Hematopoietic multipotent progenitor cell treated with erythropoietin and hydrocortisone succinate and interleukin-3 and kit ligand, for 17 days (in vitro differentiated cells): ENCODE results near the gene ITGA7.

Experiments
- DNase-seq: peaks from one replicate; pipeline ENCODE4 v3.0.0-alpha.2; 2015; ENCODE audit warnings: low spot score

The ITGA7 gene, protein sequence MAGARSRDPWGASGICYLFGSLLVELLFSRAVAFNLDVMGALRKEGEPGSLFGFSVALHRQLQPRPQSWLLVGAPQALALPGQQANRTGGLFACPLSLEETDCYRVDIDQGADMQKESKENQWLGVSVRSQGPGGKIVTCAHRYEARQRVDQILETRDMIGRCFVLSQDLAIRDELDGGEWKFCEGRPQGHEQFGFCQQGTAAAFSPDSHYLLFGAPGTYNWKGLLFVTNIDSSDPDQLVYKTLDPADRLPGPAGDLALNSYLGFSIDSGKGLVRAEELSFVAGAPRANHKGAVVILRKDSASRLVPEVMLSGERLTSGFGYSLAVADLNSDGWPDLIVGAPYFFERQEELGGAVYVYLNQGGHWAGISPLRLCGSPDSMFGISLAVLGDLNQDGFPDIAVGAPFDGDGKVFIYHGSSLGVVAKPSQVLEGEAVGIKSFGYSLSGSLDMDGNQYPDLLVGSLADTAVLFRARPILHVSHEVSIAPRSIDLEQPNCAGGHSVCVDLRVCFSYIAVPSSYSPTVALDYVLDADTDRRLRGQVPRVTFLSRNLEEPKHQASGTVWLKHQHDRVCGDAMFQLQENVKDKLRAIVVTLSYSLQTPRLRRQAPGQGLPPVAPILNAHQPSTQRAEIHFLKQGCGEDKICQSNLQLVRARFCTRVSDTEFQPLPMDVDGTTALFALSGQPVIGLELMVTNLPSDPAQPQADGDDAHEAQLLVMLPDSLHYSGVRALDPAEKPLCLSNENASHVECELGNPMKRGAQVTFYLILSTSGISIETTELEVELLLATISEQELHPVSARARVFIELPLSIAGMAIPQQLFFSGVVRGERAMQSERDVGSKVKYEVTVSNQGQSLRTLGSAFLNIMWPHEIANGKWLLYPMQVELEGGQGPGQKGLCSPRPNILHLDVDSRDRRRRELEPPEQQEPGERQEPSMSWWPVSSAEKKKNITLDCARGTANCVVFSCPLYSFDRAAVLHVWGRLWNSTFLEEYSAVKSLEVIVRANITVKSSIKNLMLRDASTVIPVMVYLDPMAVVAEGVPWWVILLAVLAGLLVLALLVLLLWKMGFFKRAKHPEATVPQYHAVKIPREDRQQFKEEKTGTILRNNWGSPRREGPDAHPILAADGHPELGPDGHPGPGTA

DNA sequence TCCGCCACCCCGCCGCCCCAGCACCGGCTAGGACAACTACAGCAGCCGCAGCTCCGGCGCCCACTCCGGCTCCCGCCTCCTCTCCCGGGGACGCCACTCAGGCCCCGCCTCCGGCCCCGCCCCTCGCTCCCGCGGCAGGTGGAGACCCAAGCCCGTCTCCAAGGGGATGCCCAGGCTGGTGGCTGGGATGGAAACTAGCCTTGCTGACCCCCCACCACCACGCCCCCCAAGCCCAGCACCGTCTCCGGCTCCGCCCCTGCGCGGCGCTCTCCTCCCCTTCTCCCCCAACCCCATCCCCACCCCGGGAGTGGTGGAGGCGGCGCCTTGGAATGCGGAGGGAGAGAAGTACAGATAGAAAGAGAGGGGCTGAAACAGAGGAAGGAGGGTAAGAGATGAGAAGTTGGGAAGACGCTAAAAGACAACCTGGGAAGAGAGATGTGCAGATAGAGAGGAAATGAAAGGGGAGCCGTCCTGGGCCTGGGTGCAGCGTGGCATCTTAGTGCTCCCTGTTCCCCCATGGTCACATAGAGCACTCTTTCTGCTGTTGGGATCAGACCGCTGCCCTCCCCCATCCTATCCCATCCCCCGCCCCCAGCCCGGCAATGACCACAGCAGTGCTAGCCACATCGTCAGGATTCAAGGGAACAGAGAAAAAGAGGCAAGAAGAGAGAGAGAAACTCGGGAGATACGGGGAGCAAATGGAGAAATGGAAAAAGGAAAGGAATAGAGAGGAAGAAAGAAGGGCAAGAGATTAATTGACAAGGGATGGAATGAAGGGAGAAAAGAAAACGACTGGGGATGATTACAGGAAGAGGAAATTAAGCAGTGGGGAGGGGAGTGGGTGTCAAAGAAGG is at the start of gene ITGA7:
TSS of gene ITGA7 (minus strand) at position 64 of the 854 bp plus-strand sequence. CDS start 222 bp downstream, outside the sequence.
- DNase-seq = no peak

DNA sequence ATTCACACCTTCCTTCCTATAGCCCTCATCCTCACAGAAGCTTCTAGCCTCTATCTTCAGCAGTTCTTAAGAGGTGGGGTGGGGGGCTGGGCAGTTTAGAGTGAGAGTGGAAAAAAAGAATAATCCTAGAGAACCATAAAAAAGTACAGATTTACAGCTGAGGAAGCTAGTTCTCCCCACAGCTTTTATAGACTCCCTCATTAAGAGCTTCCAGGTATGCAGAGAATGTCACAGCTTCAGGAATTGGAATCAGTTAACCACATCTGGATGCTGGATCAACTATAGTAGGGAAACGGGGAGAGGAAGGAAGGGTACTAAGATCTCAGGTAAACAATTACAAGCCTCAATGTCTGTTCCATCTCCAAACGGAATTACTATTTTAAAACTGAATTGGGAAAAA is 47.5 kb upstream of the ITGA7 start:
- no peak for DNase-seq

DNA sequence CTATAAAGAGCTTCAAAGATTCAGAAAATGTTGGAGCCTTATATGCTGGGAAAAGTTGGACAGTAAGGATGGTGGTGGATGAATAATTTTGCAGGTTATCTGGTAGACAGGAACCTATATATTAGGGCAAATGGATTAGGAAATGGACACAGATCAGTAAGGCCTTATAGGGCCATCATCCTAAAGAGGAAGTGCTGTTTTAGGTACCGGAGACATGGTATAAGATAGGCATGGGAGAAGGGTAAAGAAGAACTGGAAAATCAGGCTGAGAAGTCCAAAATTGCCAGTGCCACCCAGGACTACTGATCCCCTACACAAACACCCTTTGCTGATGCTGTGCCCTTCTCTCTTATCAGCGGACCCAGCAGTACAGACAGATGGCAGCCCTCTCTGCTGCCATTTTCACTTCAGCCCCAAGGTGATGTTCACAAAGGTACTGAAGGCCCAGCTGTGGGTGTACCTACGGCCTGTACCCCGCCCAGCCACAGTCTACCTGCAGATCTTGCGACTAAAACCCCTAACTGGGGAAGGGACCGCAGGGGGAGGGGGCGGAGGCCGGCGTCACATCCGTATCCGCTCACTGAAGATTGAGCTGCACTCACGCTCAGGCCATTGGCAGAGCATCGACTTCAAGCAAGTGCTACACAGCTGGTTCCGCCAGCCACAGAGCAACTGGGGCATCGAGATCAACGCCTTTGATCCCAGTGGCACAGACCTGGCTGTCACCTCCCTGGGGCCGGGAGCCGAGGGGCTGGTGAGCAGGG is 40.7 kb upstream of the ITGA7 start:
- DNase-seq = no peak

DNA sequence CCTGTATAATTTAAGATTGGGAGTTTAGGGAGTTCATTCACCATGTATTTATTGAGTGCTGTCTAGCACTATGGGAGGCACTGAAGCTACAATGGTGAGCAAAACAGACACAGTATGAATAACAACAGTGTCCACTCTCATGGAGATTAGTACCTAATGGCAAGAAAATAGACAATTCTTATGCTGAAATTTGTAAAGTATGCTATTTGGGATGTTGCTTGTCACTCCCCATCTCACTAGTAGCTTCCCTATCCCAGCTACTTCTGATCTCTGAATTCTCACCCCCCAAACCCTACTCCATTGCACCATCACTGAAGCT is 39.2 kb upstream of the ITGA7 start:
- no peak for DNase-seq

DNA sequence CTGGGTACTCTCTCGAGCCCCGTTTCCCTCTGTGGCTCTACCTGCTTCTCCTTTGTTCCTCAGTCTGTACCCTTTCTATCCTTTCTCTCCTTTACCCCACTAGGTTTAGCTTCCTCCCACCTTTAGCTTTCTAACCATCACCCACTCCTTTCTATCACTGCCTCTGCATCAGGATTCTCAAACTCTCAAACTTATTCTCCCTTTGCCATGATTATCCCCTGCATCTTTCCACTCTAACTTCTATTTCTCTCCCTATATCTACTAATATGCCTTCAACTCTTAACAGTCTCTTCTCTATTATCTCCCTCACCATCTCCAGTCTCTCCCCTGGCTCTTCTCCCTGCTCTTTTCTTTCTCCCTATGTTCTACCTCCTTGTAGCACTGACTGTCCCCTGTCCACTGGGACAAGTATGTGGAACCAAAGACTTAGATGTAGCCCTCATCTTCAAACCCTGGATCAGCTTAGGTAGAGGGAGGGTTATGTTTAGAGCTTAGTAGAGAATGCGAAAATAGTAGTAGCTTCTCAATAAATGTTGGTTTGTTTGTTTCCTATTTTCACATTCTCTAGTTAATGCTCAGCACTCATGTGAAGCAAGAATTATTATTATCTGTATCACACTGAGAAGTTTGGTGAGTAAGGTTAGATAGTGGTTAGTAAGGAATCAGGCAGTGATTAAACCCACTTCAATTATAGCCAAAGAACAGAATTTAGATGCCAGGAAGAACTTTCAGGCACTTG is 38.6 kb upstream of the ITGA7 start:
- no peak for DNase-seq

DNA sequence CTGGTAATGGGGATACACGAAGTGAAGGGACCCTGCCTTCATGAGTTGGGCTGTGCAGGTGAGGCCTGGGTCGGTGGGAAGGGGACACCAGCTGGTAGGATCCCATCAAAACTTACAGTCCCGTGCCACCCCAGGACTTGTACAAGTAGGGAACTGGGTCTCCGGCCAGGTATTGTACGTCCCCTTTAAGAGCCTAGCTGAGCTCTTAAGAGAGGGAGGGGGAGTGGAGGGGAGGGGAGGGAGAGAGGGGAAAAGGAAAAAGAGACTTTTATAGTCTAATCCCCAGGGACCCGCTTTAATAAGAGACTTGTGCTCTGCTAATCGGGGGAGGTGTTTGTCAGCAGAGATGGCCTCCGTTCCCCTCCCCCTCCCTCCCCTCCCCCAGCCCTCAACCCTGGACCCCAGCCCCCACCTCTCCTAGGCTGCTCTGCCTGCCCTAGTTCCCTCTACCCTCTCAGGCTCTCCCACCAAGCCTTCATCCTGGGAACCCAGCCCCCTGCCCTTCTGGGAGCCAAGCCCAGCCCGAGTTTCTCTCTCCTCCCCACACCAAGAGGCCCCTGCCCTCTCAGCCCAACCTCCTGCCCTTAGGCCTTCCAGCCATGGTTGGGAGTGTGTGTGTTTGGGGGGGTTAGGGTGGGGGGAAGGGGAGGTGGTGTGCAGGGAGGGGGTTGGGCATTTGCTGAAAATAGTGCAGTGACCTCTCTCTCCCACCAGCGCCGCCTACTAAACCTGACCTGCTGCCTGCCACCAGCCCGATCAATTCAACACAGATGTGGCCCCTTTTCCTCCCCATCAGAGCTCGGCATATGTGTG is 37.9 kb upstream of the ITGA7 start:
- DNase-seq = no peak

DNA sequence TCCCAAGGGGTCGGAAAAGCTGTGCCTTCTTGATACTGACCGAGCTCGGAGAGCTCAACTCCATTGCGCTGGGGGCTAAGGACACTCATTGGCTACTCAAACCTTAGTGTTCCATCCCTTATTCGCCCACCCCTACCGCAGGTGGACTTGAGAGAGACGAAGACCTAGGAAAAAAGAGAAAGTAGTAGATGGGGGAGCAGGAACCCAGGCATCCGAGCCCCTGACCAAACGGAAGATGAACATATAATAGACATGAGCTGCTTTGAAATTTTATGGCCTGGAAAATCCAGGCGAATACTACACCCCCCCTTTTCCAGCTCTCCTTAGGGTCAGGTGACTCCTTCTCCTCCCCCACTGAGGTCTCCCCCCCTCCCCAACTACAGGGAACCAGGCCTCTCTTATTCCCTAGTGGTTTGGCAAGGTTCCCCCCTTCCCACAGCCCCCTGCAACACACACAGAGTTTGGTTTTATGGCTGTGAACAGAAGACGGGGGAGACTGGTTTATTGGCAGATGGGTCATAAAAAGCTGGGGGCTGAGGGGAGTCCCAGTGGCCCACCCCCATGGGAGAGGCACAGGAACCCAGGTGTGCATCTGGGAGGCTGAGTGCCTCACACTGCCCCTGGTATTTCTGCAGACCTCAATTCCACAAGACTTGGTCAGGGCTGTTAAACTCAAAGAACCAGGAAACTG is 36.8 kb upstream of the ITGA7 start:
- no peak for DNase-seq

DNA sequence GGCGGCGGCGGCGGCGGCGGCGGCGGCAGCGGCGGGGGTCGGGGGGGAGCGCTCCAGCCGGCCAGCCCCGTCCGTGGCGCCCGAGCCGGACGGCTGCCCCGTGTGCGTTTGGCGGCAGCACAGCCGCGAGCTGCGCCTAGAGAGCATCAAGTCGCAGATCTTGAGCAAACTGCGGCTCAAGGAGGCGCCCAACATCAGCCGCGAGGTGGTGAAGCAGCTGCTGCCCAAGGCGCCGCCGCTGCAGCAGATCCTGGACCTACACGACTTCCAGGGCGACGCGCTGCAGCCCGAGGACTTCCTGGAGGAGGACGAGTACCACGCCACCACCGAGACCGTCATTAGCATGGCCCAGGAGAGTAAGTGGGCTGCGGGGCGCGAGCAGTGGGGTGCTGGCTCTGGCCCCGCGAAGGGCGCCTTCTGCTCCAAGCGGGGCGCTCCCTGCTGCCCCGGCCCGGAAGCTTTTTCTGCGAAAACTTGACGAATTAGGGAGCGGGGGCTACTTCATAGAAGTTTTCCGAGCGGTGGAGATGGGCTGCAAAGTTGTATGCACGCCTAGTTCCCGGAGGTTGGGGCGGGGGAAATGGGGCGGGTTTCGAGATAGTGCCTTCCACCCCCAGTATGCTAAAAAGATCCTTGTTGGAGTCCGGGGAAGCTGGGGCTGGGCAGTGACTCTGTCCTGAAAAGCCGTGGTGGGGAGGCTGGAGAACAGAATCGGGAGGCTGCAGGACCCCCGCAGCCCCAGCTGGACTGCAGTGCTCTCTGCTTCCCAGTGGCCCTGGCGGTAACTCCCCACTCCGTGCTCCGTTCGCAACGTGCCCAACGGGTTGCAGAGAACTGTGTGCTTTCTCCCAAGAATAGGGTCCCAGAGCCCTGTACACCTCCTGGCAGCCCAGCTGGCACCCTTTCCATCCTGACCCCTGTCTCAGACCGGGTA is 36.0 kb upstream of the ITGA7 start:
- DNase-seq = no peak

DNA sequence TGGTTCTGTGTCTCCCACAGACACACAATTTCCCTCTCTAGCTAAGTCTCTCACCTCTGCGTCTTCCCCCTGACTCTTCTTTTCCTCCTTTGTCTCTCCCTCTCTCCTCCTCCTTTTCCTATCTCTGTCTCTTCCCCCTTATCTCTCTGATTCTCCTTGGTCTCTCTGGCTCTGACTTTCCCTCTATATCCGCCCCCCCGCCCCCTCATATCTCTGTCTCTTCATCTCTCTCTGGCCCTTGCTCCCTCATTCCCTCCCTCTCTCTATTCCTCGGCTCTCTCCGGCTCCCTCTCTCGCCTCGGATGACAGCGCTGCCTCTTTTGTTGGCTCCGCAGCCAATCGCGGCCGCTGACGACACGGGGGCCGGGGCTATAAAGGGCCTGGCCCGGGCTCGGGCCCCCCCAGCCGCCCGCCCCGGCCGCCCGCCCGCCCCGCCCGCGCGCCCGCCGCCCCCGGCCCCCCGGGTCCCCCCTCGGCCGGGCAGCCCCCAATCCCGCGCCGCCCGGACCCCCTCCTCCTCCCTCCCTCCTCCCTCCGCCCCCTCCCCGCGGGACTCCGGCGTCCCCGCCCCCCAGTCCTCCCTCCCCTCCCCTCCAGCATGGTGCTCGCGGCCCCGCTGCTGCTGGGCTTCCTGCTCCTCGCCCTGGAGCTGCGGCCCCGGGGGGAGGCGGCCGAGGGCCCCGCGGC is 35.2 kb upstream of the ITGA7 start, which contains the start of gene GDF11:
TSS of gene GDF11 (plus strand) at position 404 of the 687 bp plus-strand sequence. CDS start at position 599, 195 bp downstream.
- DNase-seq = no peak

DNA sequence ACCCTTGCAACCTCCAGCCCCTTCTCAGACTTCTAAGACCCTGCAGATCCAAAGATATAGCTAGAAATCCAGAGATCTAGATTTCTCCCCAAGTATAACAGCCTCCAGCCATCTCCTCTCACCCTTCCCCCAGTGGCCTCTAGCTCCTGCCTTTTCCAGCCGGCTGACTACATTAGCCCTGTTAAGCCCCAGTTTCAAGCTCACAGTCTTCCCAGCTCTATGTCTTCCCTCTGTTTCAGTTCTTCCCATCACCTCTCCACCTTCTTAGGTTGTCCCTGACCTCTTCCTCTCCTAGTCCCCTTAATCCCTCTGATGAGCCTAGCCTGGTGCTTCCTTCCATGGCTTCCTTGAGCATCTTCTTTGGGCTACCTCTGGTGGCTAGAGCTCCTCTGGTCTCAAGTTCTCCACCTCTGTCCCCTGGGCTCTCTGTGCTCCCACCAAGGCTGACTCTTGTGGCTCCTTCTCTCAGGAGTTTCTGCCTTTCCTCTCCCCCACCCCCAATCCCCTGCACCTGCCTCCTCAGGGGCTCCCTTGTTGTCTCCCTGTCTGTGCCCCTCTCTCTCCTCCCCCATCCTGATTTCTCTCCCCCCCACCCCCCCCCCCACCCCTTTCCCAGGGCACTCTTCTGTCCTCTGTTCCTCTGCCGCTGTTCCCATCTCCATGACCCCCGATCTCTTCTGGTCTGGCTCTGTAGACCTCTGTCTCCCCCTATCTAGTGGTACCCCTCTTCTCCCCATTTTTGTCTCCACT is 34.4 kb upstream of the ITGA7 start:
- DNase-seq = no peak

DNA sequence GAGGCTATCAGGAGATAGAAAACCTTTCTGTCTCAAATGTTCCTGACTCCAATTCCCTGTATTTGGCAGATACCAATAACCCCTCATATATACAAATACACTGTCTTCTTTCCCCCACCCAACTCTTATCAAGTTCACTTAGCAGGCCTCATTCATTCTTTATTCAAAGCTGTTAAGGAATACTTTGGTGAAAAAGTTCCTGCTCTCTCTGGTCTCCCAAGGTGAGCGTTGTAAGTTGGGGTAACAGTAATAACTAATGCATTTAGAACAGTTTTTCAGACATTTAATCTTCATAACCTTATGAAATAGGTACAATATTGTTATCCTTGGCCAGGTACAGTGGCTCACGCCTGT is 31.3 kb upstream of the ITGA7 start:
- DNase-seq = no peak

DNA sequence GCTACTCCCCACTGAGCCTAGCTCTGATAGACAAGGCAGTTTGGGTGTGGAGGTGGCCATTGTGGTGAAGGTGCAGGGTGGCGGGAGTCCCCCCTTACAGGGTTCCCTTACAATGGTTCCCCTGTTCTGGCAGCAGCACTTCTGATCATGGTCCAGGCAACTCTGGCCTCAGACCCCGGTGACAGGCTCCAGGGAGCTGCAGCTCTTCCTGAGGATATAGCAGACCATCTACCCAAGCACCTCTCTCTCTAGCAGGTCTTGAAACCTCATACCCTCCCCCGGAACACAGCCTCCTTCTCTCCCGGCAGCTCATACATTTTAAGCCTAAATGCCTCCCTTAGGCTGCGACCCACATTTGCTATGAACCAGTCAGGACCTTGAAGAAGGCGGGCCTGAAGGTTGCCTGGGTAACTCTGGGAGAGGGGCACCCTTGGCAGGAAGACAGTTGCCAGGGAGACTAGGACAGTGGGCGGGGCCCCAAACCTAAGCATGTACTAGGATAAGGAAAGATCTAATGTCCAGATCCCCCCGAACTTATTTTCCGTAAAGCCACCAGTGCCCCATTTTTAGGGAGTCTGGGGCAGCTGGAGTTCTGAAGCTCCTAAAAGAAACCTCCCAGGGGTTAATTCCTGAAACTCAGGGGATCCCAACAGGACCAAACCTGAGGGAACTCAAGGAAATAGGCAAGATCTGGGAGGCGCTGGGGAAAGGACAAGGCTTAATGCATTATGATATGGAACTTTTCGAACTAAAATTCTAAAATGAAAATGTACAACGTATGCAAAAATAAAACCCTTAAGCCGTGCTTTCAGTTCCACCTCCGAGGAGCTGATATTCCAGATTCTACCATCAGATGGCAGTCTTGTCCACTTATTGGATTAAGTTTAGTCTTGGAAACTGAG is 30.7 kb upstream of the ITGA7 start:
- DNase-seq = peak; percentile 88

DNA sequence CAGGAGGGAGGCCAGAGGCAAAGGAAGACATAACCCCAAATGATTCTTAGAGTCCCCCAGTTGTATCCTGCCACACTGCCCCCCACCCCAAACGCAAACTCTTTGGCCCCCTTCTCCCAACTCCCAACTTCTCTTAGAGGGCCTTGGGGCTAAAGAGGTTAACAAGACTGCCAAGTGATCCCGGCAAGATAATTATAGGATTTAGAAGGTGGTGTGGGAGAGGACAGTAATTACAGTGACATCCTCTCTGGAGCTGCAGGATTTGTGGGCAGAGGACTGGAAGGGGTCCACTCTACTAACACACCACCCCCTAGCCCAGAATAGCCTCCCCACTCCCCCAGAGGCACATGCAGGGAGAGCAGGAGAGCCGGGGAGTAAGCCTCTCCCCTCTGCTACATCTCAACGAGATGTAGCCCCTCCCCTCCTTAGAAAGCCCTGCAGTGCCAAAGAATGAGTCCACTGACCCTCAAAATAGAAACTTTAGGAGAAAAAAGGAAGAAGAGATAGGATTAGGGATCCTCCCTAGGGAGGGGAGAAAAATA is 29.9 kb upstream of the ITGA7 start:
- DNase-seq = no peak

DNA sequence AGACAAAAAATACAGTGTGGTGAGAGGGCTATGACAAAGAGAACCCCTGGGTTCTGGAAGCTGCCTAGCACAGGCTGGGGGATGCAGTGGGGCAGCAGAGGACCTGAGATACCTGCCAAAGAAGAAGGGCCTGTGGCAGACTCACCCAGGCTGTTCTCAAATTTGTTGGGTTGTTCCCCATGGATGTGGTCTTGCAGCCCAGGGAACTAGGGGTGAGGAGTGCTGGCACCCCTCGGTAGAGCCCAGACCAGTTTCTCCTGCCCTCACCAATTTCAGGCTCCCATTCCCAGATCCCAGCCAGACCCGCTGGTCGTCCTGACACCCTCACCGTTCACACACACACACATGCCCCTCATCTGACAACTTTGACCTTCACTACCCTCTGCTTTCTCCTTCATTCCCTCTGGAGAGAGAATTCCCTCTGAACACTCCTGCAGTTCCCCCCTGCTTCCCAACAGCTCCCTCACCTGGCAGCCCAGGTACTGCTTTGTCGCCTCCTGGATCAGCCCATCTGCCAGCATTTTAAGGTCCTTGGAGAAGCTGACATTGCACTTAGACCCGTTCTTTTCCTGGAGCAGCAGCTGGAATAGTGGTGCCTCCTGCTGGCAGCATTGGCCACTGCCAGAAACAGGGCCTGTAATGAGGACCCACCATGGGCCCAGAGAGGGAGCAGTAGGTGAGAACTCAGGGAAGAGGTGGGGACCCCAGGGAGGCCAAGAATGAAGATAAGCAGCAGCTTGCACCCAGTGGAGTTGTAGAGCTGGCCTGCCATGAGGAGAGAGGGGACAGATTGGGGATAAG is 29.3 kb upstream of the ITGA7 start:
- DNase-seq = peak; percentile 50
